ENCODE results near the gene RAD9A.

GRCh38 chr11:67417425-67417824 is 25.6 kb downstream of the RAD9A start:
- no peak for TF ChIP-seq JUND (IDR thresholded peaks at IDR 0.05)
- no peak for TF ChIP-seq GATA2 (CRISPR knock-in tag; IDR thresholded peaks at IDR 0.05)
